NCI-H748 (cell line): ENCODE measurements around the gene KCNIP4.

Source experiments
- DNase-seq: peaks from one replicate; lab custom pipeline; 2025; ENCODE audit not compliant: unreplicated experiment; lab: John Stamatoyannopoulos, UW

KCNIP4 gene

GRCh38 chr4:21205821-21206531, 742.6 kb downstream of the KCNIP4 start:
- DNase-seq: no peak

- DNase-seq: no peak
These were observed 745.2 kb downstream of the KCNIP4 start for GRCh38 chr4:21203416-21203815.

GRCh38 chr4:21202959-21203358, 745.6 kb downstream of the KCNIP4 start:
- no peak for DNase-seq

- no peak for DNase-seq
These were observed 749.9 kb downstream of the KCNIP4 start for GRCh38 chr4:21198683-21199082.

- no peak for DNase-seq
These were observed 752.9 kb downstream of the KCNIP4 start for GRCh38 chr4:21195682-21196081.

- no peak for DNase-seq
These were observed 756.2 kb downstream of the KCNIP4 start for GRCh38 chr4:21192367-21192766.

- no peak for DNase-seq
These were observed 757.3 kb downstream of the KCNIP4 start for GRCh38 chr4:21191317-21191716.

GRCh38 chr4:21184788-21185187, 763.8 kb downstream of the KCNIP4 start:
- no peak for DNase-seq

- DNase-seq: no peak
These were observed 766.9 kb downstream of the KCNIP4 start for GRCh38 chr4:21181716-21182115.

- DNase-seq: no peak
These were observed 770.7 kb downstream of the KCNIP4 start for GRCh38 chr4:21177871-21178270.

GRCh38 chr4:21177092-21177491, 771.5 kb downstream of the KCNIP4 start:
- no peak for DNase-seq

GRCh38 chr4:21167711-21168110, 780.9 kb downstream of the KCNIP4 start:
- DNase-seq: no peak

GRCh38 chr4:21155367-21155766, 793.2 kb downstream of the KCNIP4 start:
- no peak for DNase-seq

- DNase-seq: no peak
These were observed 809.2 kb downstream of the KCNIP4 start for GRCh38 chr4:21139327-21139726.

GRCh38 chr4:21136051-21136630, 812.4 kb downstream of the KCNIP4 start:
- DNase-seq: no peak

- DNase-seq: peak; percentile 27
These were observed 813.6 kb downstream of the KCNIP4 start for GRCh38 chr4:21134994-21135393.

- DNase-seq: no peak
These were observed 818.0 kb downstream of the KCNIP4 start for GRCh38 chr4:21130606-21131005.

- no peak for DNase-seq
These were observed 822.5 kb downstream of the KCNIP4 start for GRCh38 chr4:21126014-21126512.

- no peak for DNase-seq
These were observed 830.3 kb downstream of the KCNIP4 start for GRCh38 chr4:21118301-21118700.

- peak; percentile 65 for DNase-seq
These were observed 830.9 kb downstream of the KCNIP4 start for GRCh38 chr4:21117541-21118180.

GRCh38 chr4:21113496-21114223, 834.9 kb downstream of the KCNIP4 start:
- no peak for DNase-seq

- no peak for DNase-seq
These were observed 845.9 kb downstream of the KCNIP4 start for GRCh38 chr4:21102667-21103066.
